ENCODE measurements around the gene GABPB1.

DNA sequence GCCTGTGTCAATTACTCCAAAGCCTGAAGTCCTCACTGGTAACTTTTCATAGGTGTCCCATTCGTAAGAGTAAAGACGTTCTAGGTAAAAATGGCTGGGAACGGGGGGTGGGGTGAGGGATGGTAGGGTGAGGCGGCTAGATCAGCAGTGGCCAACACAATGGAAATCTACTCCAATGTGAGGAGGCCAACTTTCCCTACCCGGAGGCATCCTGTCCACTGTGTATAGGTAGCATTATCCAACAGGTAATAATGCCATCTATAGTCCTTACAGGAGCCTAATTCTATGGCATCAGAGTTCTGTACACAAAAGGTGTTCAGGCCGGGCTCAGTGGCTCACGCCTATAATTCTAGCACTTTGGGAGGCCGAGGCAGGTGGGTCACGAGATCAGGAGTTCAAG lies 118.6 kb downstream of the GABPB1 start:
- TF ChIP-seq, protein P1, sequence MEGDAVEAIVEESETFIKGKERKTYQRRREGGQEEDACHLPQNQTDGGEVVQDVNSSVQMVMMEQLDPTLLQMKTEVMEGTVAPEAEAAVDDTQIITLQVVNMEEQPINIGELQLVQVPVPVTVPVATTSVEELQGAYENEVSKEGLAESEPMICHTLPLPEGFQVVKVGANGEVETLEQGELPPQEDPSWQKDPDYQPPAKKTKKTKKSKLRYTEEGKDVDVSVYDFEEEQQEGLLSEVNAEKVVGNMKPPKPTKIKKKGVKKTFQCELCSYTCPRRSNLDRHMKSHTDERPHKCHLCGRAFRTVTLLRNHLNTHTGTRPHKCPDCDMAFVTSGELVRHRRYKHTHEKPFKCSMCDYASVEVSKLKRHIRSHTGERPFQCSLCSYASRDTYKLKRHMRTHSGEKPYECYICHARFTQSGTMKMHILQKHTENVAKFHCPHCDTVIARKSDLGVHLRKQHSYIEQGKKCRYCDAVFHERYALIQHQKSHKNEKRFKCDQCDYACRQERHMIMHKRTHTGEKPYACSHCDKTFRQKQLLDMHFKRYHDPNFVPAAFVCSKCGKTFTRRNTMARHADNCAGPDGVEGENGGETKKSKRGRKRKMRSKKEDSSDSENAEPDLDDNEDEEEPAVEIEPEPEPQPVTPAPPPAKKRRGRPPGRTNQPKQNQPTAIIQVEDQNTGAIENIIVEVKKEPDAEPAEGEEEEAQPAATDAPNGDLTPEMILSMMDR (IDR thresholded peaks at IDR 0.05), result no peak
- TF ChIP-seq EZH2 (IDR thresholded peaks at IDR 0.05) (no peak), EZH2phosphoT487 (IDR thresholded peaks at IDR 0.05) (no peak)
